SU-DHL-6 (cell line): ENCODE data around the gene TXNL4B.

ENCODE experiments used
- CTCF ChIP-seq: fragments of 200-600 bp; sonication (generic); IDR thresholded peaks from one replicate; pipeline ENCODE4 v1.5.1; 2017; ENCODE audit warnings: antibody characterized with exemption, mild to moderate bottlenecking, low read length, moderate library complexity; ENCODE audit not compliant: insufficient read depth, poor library complexity, severe bottlenecking
- EZH2phosphoT487 ChIP-seq: fragments of 200-600 bp; sonication (generic), shearing (Covaris generic); conservative IDR thresholded peaks from 2 replicates; pipeline ENCODE4 v1.6.1; 2018; ENCODE audit warnings: mild to moderate bottlenecking, antibody characterized with exemption, low read length, moderate library complexity, mixed read lengths

GRCh38 chr16:72109300-72109699, 15.9 kb upstream of the TXNL4B start:
- TF ChIP-seq CTCF: no peak
- no peak for TF ChIP-seq EZH2phosphoT487
